Adrenal gland (tissue), 12 donors: ENCODE results near the gene CDCA8. TPM values are rescaled to one million over a fixed set of nuclear protein-coding genes. Genes with fewer than 3 reads are reported as not detected.
A peak's percentile ranks its signal among the peaks of the same experiment; 100 is the strongest.
"Not testable (repeated sequence)": the region's sequence is repeated elsewhere in the genome, so short reads cannot be mapped to it uniquely, and the experiment has no call there.

Experiments used
- DNase-seq, 7 donors: peaks; one replicate each; pipeline ENCODE4 v3.0.0-alpha.2; 2019 to 2020
- H3K27ac ChIP-seq, 5 donors: fragments of 200-600 bp; sonication (generic) in 4 of 5; 1 replicate in 3 of 5; 2 replicates in 2 of 5; pipeline versions ENCODE4 v1.5.1 to v1.8.0; 2016 to 2020; ENCODE audit warnings: mild to moderate bottlenecking in 1 of 5
- H3K27me3 ChIP-seq: fragments of 200-600 bp; 2 replicates; pipeline ENCODE4 v1.8.0; 2021
- H3K36me3 ChIP-seq, 2 donors: fragments of 200-600 bp; replicated peaks in 1 of 2; 1 replicate in 1 of 2; 2 replicates in 1 of 2; pipeline versions ENCODE4 v1.5.1 to v1.8.0; 2018 to 2022
- H3K4me1 ChIP-seq, 2 donors: fragments of 200-600 bp; replicated peaks in 1 of 2; 1 replicate in 1 of 2; 2 replicates in 1 of 2; pipeline versions ENCODE4 v1.5.1 to v1.8.0; 2018 to 2021
- H3K4me3 ChIP-seq, 4 donors: fragments of 200-600 bp; sonication (generic) in 3 of 4; one replicate each; pipeline ENCODE4 v1.5.1; 2016 to 2018
- H3K9me3 ChIP-seq, 3 donors: fragments of 200-600 bp; sonication (generic) in 1 of 3; replicated peaks in 1 of 3; 1 replicate in 2 of 3; 2 replicates in 1 of 3; pipeline versions ENCODE4 v1.5.1 to v1.8.0; 2016 to 2021
- CTCF ChIP-seq, 6 experiments: fragments of 450-650 bp in 4 of 6; fragments of 200-600 bp in 2 of 6; sonication (generic) in 1 of 6; IDR thresholded peaks; 1 replicate in 5 of 6; 2 replicates in 1 of 6; pipeline versions ENCODE4 v1.5.1 to v1.8.0; 2016 to 2021; ENCODE audit warnings: antibody characterized with exemption in 6 of 6, mild to moderate bottlenecking in 2 of 6, moderate library complexity in 1 of 6
- POLR2A ChIP-seq, 2 donors: fragments of 450-650 bp; IDR thresholded peaks; one replicate each; pipeline ENCODE4 v1.6.1; 2017; ENCODE audit warnings: antibody characterized with exemption in 2 of 2, mild to moderate bottlenecking in 2 of 2, moderate library complexity in 1 of 2
- WGBS, 4 donors: extraction: QIAGEN DNeasy Blood & Tissue Kit in 2 of 4; methylation state at CpG; one replicate each; pipeline versions ENCODE4 v1.1.5 to v1.1.7; 2013 to 2017; 5-methylcytosine and 5-hydroxymethylcytosine counted together
- intact Hi-C, 2 donors: fragments of 100-400 bp; cut with DNase I; formaldehyde crosslinking; loops; one replicate each; pipeline versions ENCODE4 v1.14.1 to v1.15.0; 2022 to 2023
- polyA plus RNA-seq, 3 donors: library from polyadenylated mRNA; stranded (reverse); fragments of 200-250 nt in 2 of 3; fragments of 350-450 nt in 1 of 3; fragmentation: Illumina TruSeq in 1 of 3; extraction: RNeasy Lipid Tissue Mini Kit (QIAGEN cat#74804) in 1 of 3; gene quantifications; one replicate each; pipeline ENCODE4 v1.2.3, GENCODE V29; 2013 to 2014
- total RNA-seq, 9 donors: library from RNA; depleted of rRNA in 4 of 9; stranded (reverse); fragments of >200 nt in 4 of 9; fragments of 120-200 nt in 1 of 9; fragmentation: NEBNext Ultra II Directional in 1 of 9; extraction: Animal tissue kit (Norgen Biotek cat#: 25700) in 1 of 9; gene quantifications; one replicate each; pipeline versions ENCODE4 v1.1.0 to v1.2.4, GENCODE V29; 2013 to 2023
- donor health status: healthy with polysubstance abuse.
- donor health status: Bipolar disorder and iron deficiency.
- donor health status: DM: yes; HTN: yes; CAD: no.
- donor health status: DM: no; HTN: no; CAD: no.
- donor health status: DM: no; HTN: no; CAD: no.
- donor health status: DM: yes; HTN: yes; CAD: no.

CDCA8 gene
- total and polyA plus RNA-seq, 12 donors, result 0.49 to 3.2 (median 1.2) TPM

DNA sequence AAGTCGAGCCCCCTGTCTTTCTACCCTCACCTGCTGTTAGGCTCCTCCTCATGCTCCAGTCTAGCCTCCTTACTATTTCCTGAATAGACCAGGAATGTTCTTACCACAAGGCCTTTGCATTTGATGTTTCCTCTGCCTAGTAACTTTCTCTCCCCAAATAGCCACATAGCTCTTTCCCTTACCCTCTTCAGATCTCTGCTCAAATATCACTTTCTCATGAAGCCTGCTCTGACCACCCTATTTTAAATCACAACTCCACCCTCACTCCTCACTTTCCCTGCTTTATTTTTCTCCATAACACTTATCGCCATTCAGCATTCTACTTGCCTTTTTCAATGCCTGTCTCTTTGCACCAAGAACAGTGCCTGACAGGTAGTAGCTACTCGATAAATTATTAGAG, 6.6 kb upstream of the CDCA8 start:
- Histone ChIP-seq H3K27ac (no peak overlapping the region), H3K27me3 (no peaks in the 10 kb centered on the region), H3K4me1 (peaks cover 13 to 17% of the 10 kb centered on the region in 2 donors), H3K36me3 (peaks cover 0 to 45% of the 10 kb centered on the region in 2 donors), H3K4me3 (no peak overlapping the region), H3K9me3 (no peaks in the 10 kb centered on the region)
- intact Hi-C loops, result loop anchor here in 1 of 2 donors (10.0 kb wide), 2 partner anchors 179 to 231 kb away; no protein-coding TSS in a partner anchor
- DNase-seq, result no peak
- TF ChIP-seq POLR2A (IDR thresholded peaks at IDR 0.05), result no peak
- TF ChIP-seq CTCF (IDR thresholded peaks at IDR 0.05), result no peak
- 90 to 96% (median 92%) methylated on average over 3 of the region's 3 CpGs for WGBS, 4 donors

DNA sequence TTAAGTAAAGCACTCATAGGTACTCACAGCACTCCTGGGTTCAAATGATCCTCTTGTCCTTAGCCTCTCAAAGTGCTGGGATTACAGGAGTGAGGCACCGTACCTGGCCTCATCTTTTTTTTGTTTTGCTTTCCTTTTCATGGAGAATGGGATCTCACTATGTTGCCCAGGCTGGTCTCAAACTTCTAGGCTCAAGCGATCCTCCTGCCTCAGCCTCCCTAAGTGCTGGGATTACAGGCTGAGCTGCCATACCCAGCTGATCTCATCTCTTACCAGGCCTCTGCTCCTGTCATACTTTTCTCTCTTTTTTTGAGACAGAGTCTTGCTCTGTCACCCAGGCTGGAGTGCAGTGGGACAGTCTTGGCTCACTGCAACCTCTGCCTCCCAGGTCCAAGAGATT, 4.6 kb upstream of the CDCA8 start:
- peaks cover 24 to 27% of the 10 kb centered on the region in 2 donors for H3K4me1 ChIP-seq
- intact Hi-C loops, result loop anchor here in 1 of 2 donors (10.0 kb wide), 2 partner anchors 177 to 233 kb away; no protein-coding TSS in a partner anchor
- DNase-seq, H3K27me3 ChIP-seq, H3K4me3 ChIP-seq, H3K27ac ChIP-seq, H3K9me3 ChIP-seq: not testable (repeated sequence)
- WGBS, 4 donors, result 86 to 94% (median 92%) methylated on average over 2 of the region's 2 CpGs
- H3K36me3 ChIP-seq, result peaks cover 0 to 43% of the 10 kb centered on the region in 2 donors

- WGBS, 4 donors, result 69 to 87% (median 80%) methylated on average over 4 of the region's 4 CpGs
- Histone ChIP-seq H3K27me3 (no peaks in the 10 kb centered on the region), H3K4me3 (peak overlapping the region in 2 of 4 donors; percentile 38 to 86), H3K27ac (no peak overlapping the region), H3K9me3 (no peaks in the 10 kb centered on the region), H3K36me3 (peaks cover 0 to 31% of the 10 kb centered on the region in 2 donors), H3K4me1 (peaks cover 26 to 29% of the 10 kb centered on the region in 2 donors)
- intact Hi-C loops, result loop anchor here in 1 of 2 donors (10.0 kb wide), 2 partner anchors 176 to 234 kb away; no protein-coding TSS in a partner anchor
- TF ChIP-seq POLR2A (IDR thresholded peaks at IDR 0.05), result no peak
- TF ChIP-seq CTCF (IDR thresholded peaks at IDR 0.05), result no peak
- no peak for DNase-seq
These were observed 3.4 kb upstream of the CDCA8 start for GRCh38 chr1:37688926-37689325.

- DNase-seq, result peak; percentile 43 to 74 (median 61)
- peak in 2 of 6 experiments; percentile 2 to 36 for TF ChIP-seq CTCF (IDR thresholded peaks at IDR 0.05)
- no peak for TF ChIP-seq POLR2A (IDR thresholded peaks at IDR 0.05)
- intact Hi-C loops, result no loop called here
- H3K4me3 ChIP-seq, result peak overlapping the region; percentile 83 to 95 (median 88)
- H3K9me3 ChIP-seq, result no peaks in the 10 kb centered on the region
- peaks cover 26 to 29% of the 10 kb centered on the region in 2 donors for H3K4me1 ChIP-seq
- H3K27me3 ChIP-seq, result no peaks in the 10 kb centered on the region
- H3K36me3 ChIP-seq, result peaks cover 0 to 7% of the 10 kb centered on the region in 2 donors
- H3K27ac ChIP-seq, result peak overlapping the region; percentile 64 to 89 (median 75)
- 1 to 8% (median 2%) methylated on average over 4 to 45 of the region's 45 CpGs; no CpG with 5 or more reads in 1 of the 4 donors for WGBS, 4 donors
These were observed 729 bp upstream of the CDCA8 start for GRCh38 chr1:37691497-37692077.

DNA sequence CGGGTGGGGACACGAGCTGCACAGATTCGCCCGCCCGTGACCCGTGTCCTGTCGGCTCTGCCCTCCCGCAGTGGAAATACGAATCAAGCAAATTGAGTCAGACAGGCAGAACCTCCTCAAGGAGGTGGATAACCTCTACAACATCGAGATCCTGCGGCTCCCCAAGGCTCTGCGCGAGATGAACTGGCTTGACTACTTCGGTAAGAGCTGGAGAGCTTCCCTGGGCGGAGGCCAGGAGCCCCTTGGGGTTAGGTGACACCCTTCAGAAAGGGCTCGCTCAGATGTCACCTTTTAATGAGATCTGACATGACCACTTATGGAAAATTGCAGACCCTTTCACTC, 489 bp downstream of the CDCA8 start:
- no peak for TF ChIP-seq POLR2A (IDR thresholded peaks at IDR 0.05)
- Histone ChIP-seq H3K27me3 (no peaks in the 10 kb centered on the region), H3K4me1 (peaks cover 26 to 29% of the 10 kb centered on the region in 2 donors), H3K36me3 (no peaks in the 10 kb centered on the region), H3K4me3 (peak overlapping the region; percentile 7 to 90 (median 72)), H3K27ac (no peak overlapping the region), H3K9me3 (no peaks in the 10 kb centered on the region)
- intact Hi-C loops, result no loop called here
- DNase-seq, result peak in 4 of 7 donors; percentile 18 to 59 (median 28)
- 2 to 6% (median 4%) methylated on average over 5 to 16 of the region's 16 CpGs for WGBS, 4 donors
